ENCODE measurements around the gene OR2L2.

DNA sequence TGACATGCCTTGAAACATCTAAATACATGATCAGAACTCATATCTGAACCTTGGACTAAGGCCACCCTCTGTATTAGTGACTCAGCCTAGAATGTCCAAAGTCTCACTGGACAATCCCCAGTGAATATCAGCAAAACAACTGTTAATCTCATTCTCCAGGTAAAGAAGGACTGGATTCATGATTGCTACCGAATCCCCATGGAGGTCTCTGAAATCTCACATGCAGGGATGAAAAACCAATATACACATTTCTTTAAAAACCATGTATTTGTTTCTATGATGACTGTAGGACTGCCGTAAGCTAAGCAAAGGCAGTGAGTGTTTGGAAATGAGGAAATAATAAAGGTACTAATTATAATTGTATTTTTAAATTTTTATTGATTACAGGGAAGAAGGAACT, 16.7 kb downstream of the OR2L2 start, which contains the start of gene OR2L3:
- TF ChIP-seq, protein P1, sequence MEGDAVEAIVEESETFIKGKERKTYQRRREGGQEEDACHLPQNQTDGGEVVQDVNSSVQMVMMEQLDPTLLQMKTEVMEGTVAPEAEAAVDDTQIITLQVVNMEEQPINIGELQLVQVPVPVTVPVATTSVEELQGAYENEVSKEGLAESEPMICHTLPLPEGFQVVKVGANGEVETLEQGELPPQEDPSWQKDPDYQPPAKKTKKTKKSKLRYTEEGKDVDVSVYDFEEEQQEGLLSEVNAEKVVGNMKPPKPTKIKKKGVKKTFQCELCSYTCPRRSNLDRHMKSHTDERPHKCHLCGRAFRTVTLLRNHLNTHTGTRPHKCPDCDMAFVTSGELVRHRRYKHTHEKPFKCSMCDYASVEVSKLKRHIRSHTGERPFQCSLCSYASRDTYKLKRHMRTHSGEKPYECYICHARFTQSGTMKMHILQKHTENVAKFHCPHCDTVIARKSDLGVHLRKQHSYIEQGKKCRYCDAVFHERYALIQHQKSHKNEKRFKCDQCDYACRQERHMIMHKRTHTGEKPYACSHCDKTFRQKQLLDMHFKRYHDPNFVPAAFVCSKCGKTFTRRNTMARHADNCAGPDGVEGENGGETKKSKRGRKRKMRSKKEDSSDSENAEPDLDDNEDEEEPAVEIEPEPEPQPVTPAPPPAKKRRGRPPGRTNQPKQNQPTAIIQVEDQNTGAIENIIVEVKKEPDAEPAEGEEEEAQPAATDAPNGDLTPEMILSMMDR (conservative IDR thresholded peaks at IDR 0.05 in 1 of 2, IDR thresholded peaks at IDR 0.05 in 1 of 2; ENCODE audit: low read depth in 1 of 2, low read length in 2 of 2): no peak
- no peak for TF ChIP-seq EZH2 (IDR thresholded peaks at IDR 0.05; ENCODE audit: low read length, missing control alignments)

Data from fibroblast of lung (primary cell).